ENCODE measurements around the gene ATP8B3.
A peak's percentile ranks its signal among the peaks of the same experiment; 100 is the strongest.

Gene ATP8B3

DNA sequence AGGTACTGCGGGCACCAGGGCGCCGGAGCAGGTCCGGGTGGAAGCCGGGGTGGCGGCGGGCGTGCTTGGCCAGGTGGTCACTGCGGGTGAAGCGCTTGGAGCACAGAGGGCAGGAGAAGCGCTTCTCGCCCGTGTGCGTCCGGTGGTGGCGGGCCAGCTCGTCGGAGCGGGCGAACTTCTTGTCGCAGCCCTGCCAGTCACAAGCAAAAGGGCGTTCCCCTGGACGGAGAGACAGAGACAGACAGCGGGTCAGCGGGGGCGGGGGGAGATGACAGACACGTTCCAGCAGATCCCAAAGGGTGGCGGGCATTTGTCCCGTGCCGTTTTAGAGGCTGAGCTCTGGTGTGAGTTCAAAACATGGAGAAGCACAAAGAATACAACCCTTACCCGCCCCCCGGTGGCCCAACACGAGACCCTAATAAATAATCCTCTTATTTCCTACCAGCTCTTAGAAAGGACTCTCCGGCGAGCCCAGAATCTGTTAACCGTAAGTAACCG lies 42.5 kb upstream of the ATP8B3 start:
- no peak overlapping the region for H3K4me3 ChIP-seq (ENCODE audit: low read depth, low read length)
- no peak for DNase-seq (ENCODE audit: low read depth)
- TF ChIP-seq CTCF (IDR thresholded peaks at IDR 0.05; ENCODE audit: control insufficient read depth, extremely low read depth, insufficient read depth) = no peak

DNA sequence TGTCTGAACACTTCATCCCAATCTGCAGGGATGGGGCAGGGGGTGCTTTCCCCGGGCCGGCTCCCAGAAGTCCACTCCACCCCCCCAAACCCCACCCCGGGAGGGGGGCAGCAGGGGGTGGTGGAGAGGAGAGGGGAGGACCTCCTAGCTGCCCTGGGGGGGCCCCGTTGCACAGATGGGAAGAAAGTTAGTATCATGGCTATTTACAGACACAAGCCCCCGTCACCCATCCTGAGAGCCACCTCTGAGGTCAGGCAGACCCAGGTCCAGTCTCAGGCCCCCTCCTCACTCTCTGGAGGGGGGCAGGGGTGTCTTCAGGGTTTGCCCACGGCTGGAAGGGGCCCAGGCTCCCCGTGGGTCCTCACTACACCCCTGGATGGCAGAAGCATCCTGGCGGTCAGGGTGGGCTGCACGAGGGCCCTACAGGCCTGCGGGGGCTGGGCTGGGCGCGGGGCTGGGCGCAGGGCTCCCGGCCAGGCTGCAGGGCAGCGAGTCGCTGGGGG lies 42.0 kb upstream of the ATP8B3 start:
- no peak overlapping the region for H3K4me3 ChIP-seq (ENCODE audit: low read depth, low read length)
- no peak for DNase-seq (ENCODE audit: low read depth)
- TF ChIP-seq CTCF (IDR thresholded peaks at IDR 0.05; ENCODE audit: control insufficient read depth, extremely low read depth, insufficient read depth) = no peak

- H3K4me3 ChIP-seq (ENCODE audit: low read depth, low read length) = no peak overlapping the region
- peak; percentile 96 for TF ChIP-seq CTCF (IDR thresholded peaks at IDR 0.05; ENCODE audit: control insufficient read depth, extremely low read depth, insufficient read depth)
- DNase-seq (ENCODE audit: low read depth) = peak; percentile 61
Measured at GRCh38 chr19:1853295-1854038, 41.4 kb upstream of the ATP8B3 start.

- H3K4me3 ChIP-seq (ENCODE audit: low read depth, low read length) = no peak overlapping the region
- TF ChIP-seq CTCF (IDR thresholded peaks at IDR 0.05; ENCODE audit: control insufficient read depth, extremely low read depth, insufficient read depth) = no peak
- DNase-seq (ENCODE audit: low read depth) = no peak
Measured at GRCh38 chr19:1852581-1853128, 40.6 kb upstream of the ATP8B3 start.

GRCh38 chr19:1851654-1852580 lies 39.8 kb upstream of the ATP8B3 start:
- no peak overlapping the region for H3K4me3 ChIP-seq (ENCODE audit: low read depth, low read length)
- DNase-seq (ENCODE audit: low read depth) = no peak
- no peak for TF ChIP-seq CTCF (IDR thresholded peaks at IDR 0.05; ENCODE audit: control insufficient read depth, extremely low read depth, insufficient read depth)

DNA sequence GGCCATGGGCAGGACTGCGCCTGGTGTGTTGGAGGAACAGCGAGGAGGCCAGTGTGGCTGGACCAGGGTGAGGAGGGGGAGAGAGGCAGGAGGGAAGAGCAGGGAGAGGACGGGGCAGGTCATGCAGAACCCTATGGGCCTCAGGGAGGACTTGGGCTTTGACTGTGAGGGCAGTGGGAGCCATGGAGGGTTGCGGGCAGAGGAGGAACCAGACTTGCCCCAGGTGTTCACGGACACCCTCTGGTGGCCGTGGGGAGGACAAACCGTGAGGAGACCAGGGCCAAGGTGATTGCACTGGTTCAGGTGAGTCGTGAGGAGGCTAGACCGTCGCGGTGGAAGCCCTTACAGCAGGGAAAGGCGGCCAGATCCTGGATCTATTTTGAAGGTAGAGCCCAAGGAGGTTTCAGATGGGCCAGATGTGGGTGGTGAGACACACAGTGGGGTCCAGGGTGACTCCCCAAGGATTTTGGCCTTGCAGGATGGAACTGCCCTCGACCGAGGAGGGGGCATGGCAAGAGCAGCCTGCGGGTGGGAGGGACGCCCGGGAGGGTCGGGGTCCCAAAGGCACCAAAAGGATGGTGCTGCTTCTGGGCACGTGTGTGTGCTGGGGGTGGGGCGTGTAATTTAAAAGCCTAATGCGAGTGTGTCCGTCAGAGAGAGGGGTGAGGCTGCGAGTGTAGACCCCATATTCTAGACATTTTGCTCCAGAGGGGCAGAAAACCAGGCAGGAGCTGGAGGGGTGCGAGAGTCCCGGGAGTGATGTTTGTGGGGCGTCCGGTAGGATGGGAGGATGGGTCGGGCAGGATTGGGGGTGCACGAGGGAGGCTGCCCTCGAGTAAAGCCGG lies 39.0 kb upstream of the ATP8B3 start:
- DNase-seq (ENCODE audit: low read depth) = no peak

More for the DNA sequence above, 39.0 kb upstream of the ATP8B3 start:
- peak; percentile 27; the same call in 1 of the 2 replicates for TF ChIP-seq CTCF (IDR thresholded peaks at IDR 0.05; ENCODE audit: control insufficient read depth, extremely low read depth, insufficient read depth)
- H3K4me3 ChIP-seq (ENCODE audit: low read depth, low read length) = no peak overlapping the region
